Liver (tissue), 9 donors: ENCODE measurements around the gene PNMA6F. TPM values are rescaled to one million over a fixed set of nuclear protein-coding genes. Genes with fewer than 3 reads are reported as not detected.

ENCODE experiments used
- DNase-seq: peaks from one replicate; pipeline ENCODE4 v3.0.0-alpha.2; 2017; ENCODE audit warnings: low spot score
- H3K27ac ChIP-seq, 2 donors: one replicate each; pipeline ENCODE4 v1.7.0; 2013; ENCODE audit warnings: inconsistent platforms in 2 of 2, low read length in 2 of 2, control low read depth in 1 of 2, low read depth in 1 of 2, mild to moderate bottlenecking in 1 of 2
- H3K27me3 ChIP-seq, 4 donors: one replicate each; pipeline versions ENCODE4 v1.6.1 to v1.7.0; 2013; ENCODE audit warnings: low read length in 3 of 4, inconsistent platforms in 1 of 4, mild to moderate bottlenecking in 1 of 4, moderate library complexity in 1 of 4; ENCODE audit not compliant: control insufficient read depth in 4 of 4, insufficient read depth in 4 of 4
- H3K36me3 ChIP-seq, 4 donors: one replicate each; pipeline versions ENCODE4 v1.6.1 to v1.7.0; 2013; ENCODE audit warnings: low read length in 3 of 4, mild to moderate bottlenecking in 3 of 4, low read depth in 1 of 4, moderate library complexity in 1 of 4; ENCODE audit not compliant: control insufficient read depth in 4 of 4, insufficient read depth in 3 of 4
- H3K4me1 ChIP-seq, 4 donors: one replicate each; pipeline versions ENCODE4 v1.6.1 to v1.7.0; 2013; ENCODE audit warnings: low read length in 3 of 4, mild to moderate bottlenecking in 3 of 4, moderate library complexity in 1 of 4; ENCODE audit not compliant: control insufficient read depth in 4 of 4, insufficient read depth in 4 of 4
- H3K4me3 ChIP-seq, 3 donors: one replicate each; pipeline versions ENCODE4 v1.6.1 to v1.7.0; 2013; ENCODE audit warnings: low read length in 3 of 3, control low read depth in 1 of 3, low read depth in 1 of 3, mild to moderate bottlenecking in 1 of 3
- H3K9ac ChIP-seq, 2 donors: one replicate each; pipeline ENCODE4 v1.7.0; 2013; ENCODE audit warnings: low read length in 2 of 2, mild to moderate bottlenecking in 2 of 2, moderate library complexity in 2 of 2, control low read depth in 1 of 2, low read depth in 1 of 2
- H3K9me3 ChIP-seq, 4 donors: one replicate each; pipeline versions ENCODE4 v1.6.1 to v1.7.0; 2013; ENCODE audit warnings: low read length in 3 of 4; ENCODE audit not compliant: control insufficient read depth in 4 of 4
- ATF3 ChIP-seq: IDR thresholded peaks from 2 replicates; pipeline ENCODE4 v1.6.1; 2016; ENCODE audit warnings: antibody characterized with exemption
- CTCF ChIP-seq: fragments of 150-350 bp; IDR thresholded peaks from 2 replicates; pipeline ENCODE4 v1.5.1; 2017; ENCODE audit warnings: improper control_type of control experiment, low read depth, low read length; ENCODE audit not compliant: missing input control
- EGR1 ChIP-seq, 2 donors: IDR thresholded peaks; 2 replicates each; pipeline ENCODE4 v1.6.1; 2016 to 2018; ENCODE audit warnings: antibody characterized with exemption in 2 of 2, low read depth in 2 of 2
- FOXA1 ChIP-seq: IDR thresholded peaks from 2 replicates; pipeline ENCODE4 v1.6.1; 2016; ENCODE audit warnings: antibody characterized with exemption
- FOXA2 ChIP-seq: IDR thresholded peaks from 2 replicates; pipeline ENCODE4 v1.6.1; 2016; ENCODE audit warnings: antibody characterized with exemption
- GABPA ChIP-seq, 2 donors: IDR thresholded peaks in 1 of 2; conservative IDR thresholded peaks in 1 of 2; 2 replicates each; pipeline ENCODE4 v1.6.1; 2016; ENCODE audit warnings: antibody characterized with exemption in 2 of 2, mild to moderate bottlenecking in 1 of 2, moderate library complexity in 1 of 2
- HNF4A ChIP-seq, 2 donors: conservative IDR thresholded peaks; 2 replicates each; pipeline ENCODE4 v1.6.1; 2016; ENCODE audit warnings: antibody characterized with exemption in 2 of 2, mild to moderate bottlenecking in 2 of 2
- JUND ChIP-seq, 2 donors: IDR thresholded peaks; 2 replicates each; pipeline ENCODE4 v1.6.1; 2016; ENCODE audit warnings: antibody characterized with exemption in 2 of 2
- MAX ChIP-seq: IDR thresholded peaks from 2 replicates; pipeline ENCODE4 v1.6.1; 2016; ENCODE audit warnings: antibody characterized with exemption
- RAD21 ChIP-seq, 2 donors: IDR thresholded peaks; 2 replicates each; pipeline ENCODE4 v1.6.1; 2016; ENCODE audit warnings: antibody characterized with exemption in 2 of 2, mild to moderate bottlenecking in 2 of 2
- RXRA ChIP-seq, 2 donors: IDR thresholded peaks; 2 replicates each; pipeline ENCODE4 v1.6.1; 2017 to 2018; ENCODE audit warnings: antibody characterized with exemption in 2 of 2, mild to moderate bottlenecking in 1 of 2
- SP1 ChIP-seq: IDR thresholded peaks from 2 replicates; pipeline ENCODE4 v1.6.1; 2018; ENCODE audit warnings: antibody characterized with exemption, mild to moderate bottlenecking
- TAF1 ChIP-seq: conservative IDR thresholded peaks from 2 replicates; pipeline ENCODE4 v1.6.1; 2016; ENCODE audit warnings: antibody characterized with exemption, mild to moderate bottlenecking
- YY1 ChIP-seq: IDR thresholded peaks from 2 replicates; pipeline ENCODE4 v1.6.1; 2016; ENCODE audit warnings: antibody characterized with exemption, mild to moderate bottlenecking
- ZBTB33 ChIP-seq: IDR thresholded peaks from 2 replicates; pipeline ENCODE4 v1.6.1; 2016; ENCODE audit warnings: antibody characterized with exemption
- WGBS: extraction: QIAGEN DNeasy Blood & Tissue Kit; methylation state at CpG from one replicate; pipeline ENCODE4 v1.1.7; 2013; 5-methylcytosine and 5-hydroxymethylcytosine counted together
- polyA plus RNA-seq, 2 donors: library from polyadenylated mRNA; stranded (reverse) in 1 of 2; unstranded in 1 of 2; fragments of 200-250 nt in 1 of 2; fragments of >200 nt in 1 of 2; fragmentation: Nextera tagmentation in 1 of 2; extraction: Ambion mirVana in 1 of 2; gene quantifications; one replicate each; pipeline versions ENCODE4 v1.2.1 to v1.2.3, GENCODE V29; 2013 to 2015
- total RNA-seq, 2 donors: library from RNA; depleted of rRNA; stranded (reverse); fragments of >200 nt; gene quantifications; one replicate each; pipeline ENCODE4 v1.2.3, GENCODE V29; 2014
- TF ChIP-seq, protein P1 (sequence below): IDR thresholded peaks from 2 replicates; pipeline ENCODE4 v1.6.1; 2016; ENCODE audit warnings: antibody characterized with exemption, mild to moderate bottlenecking
- donor health status: healthy.
- donor health status: healthy.
- donor health status: healthy.
- donor health status: healthy.
- donor health status: healthy.

PNMA6F gene
- total and polyA plus RNA-seq, 4 donors = not detected

DNA sequence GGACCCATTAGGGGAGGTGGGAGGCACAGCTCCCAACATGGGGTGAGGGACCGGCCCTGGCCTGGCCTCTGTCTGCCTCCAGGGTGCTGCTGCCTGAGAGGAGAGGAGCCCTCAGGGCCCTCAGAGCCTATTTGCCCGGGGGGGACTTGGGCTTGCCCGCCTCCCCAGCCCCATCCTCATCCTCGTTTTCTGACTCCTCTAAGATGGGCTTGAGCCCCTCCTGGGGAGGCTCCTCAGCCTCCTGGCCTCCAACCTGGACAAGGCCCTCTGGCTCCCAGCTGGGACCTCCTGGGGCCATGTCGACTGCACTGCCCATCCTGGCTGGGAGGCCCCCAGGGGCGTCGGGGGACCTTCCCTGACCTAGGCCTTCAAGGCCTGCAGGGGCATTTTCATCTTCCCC is 2.8 kb downstream of the PNMA6F start (continued):
- TF ChIP-seq FOXA2 = no peak
- TF ChIP-seq SP1 = no peak

DNA sequence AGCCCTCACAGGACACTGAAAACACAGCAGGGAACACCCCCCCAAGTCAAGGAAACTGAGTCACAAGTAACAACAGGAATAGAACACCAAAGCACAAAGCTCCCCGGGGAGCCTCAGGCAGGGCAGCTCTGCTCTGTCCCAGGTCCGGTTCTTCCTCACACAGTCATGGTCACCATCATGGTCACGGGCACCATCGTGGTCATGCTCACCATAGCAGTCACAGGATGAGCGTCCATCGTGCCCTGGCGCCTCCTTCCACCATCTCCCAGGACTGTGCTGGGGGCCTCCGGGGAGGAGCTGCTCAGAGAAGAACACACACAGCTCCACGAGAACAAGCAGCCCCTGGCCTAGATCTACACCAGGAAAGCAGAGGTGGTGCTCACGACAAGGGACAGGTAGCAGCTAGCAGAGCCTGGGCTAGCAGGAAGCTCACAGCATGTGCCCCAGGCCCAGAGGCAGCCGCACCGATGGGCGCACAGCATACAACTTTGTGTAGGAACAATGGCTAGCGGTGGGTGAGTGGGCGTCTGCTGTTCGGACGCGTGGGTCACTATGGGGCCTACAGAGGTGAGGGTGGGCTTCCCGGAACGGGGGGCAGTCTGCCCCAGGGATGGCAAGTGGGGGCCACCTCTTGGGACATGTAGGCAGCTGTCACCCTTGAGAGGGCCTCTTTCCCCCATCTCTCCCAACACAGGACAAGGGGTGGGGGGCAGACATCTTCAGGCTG is 3.4 kb downstream of the PNMA6F start:
- no peaks in the 10 kb centered on the region for H3K36me3 ChIP-seq
- TF ChIP-seq CTCF (no peak), YY1 (no peak), RAD21 (IDR thresholded peaks at IDR 0.05) (no peak), JUND (IDR thresholded peaks at IDR 0.05) (no peak), ZBTB33 (no peak), RXRA (IDR thresholded peaks at IDR 0.05) (no peak), GABPA (IDR thresholded peaks at IDR 0.05 in 1 of 2, conservative IDR thresholded peaks at IDR 0.05 in 1 of 2) (no peak), EGR1 (IDR thresholded peaks at IDR 0.05; ENCODE audit: low read depth in 2 of 2) (no peak)
- TF ChIP-seq, protein P1, sequence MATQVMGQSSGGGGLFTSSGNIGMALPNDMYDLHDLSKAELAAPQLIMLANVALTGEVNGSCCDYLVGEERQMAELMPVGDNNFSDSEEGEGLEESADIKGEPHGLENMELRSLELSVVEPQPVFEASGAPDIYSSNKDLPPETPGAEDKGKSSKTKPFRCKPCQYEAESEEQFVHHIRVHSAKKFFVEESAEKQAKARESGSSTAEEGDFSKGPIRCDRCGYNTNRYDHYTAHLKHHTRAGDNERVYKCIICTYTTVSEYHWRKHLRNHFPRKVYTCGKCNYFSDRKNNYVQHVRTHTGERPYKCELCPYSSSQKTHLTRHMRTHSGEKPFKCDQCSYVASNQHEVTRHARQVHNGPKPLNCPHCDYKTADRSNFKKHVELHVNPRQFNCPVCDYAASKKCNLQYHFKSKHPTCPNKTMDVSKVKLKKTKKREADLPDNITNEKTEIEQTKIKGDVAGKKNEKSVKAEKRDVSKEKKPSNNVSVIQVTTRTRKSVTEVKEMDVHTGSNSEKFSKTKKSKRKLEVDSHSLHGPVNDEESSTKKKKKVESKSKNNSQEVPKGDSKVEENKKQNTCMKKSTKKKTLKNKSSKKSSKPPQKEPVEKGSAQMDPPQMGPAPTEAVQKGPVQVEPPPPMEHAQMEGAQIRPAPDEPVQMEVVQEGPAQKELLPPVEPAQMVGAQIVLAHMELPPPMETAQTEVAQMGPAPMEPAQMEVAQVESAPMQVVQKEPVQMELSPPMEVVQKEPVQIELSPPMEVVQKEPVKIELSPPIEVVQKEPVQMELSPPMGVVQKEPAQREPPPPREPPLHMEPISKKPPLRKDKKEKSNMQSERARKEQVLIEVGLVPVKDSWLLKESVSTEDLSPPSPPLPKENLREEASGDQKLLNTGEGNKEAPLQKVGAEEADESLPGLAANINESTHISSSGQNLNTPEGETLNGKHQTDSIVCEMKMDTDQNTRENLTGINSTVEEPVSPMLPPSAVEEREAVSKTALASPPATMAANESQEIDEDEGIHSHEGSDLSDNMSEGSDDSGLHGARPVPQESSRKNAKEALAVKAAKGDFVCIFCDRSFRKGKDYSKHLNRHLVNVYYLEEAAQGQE = no peak
- H3K9me3 ChIP-seq = no peaks in the 10 kb centered on the region
- H3K27me3 ChIP-seq = no peaks in the 10 kb centered on the region
- no peak overlapping the region for H3K9ac ChIP-seq
- no peak overlapping the region for H3K27ac ChIP-seq
- DNase-seq = no peak
- no peak overlapping the region for H3K4me3 ChIP-seq
- no peaks in the 10 kb centered on the region for H3K4me1 ChIP-seq
- 91% methylated on average over 20 of the region's 20 CpGs for WGBS

GRCh38 chrX:153317306-153317705 is 4.3 kb downstream of the PNMA6F start:
- Histone ChIP-seq H3K36me3 (no peaks in the 10 kb centered on the region), H3K27ac (no peak overlapping the region), H3K27me3 (no peaks in the 10 kb centered on the region), H3K9ac (no peak overlapping the region), H3K4me1 (peaks cover 0 to 6% (median 2%) of the 10 kb centered on the region in 4 donors), H3K4me3 (no peak overlapping the region), H3K9me3 (no peaks in the 10 kb centered on the region)
- DNase-seq = no peak
- WGBS = 90% methylated on average over 8 of the region's 8 CpGs
- TF ChIP-seq ZBTB33 = no peak
- no peak for TF ChIP-seq FOXA2
- TF ChIP-seq TAF1 = no peak
- no peak for TF ChIP-seq SP1
- TF ChIP-seq JUND (IDR thresholded peaks at IDR 0.05) = no peak
- no peak for TF ChIP-seq GABPA (IDR thresholded peaks at IDR 0.05 in 1 of 2, conservative IDR thresholded peaks at IDR 0.05 in 1 of 2)
- TF ChIP-seq ATF3 = no peak
- no peak for TF ChIP-seq FOXA1
- TF ChIP-seq HNF4A (conservative IDR thresholded peaks at IDR 0.05) = no peak
- TF ChIP-seq MAX = no peak
